Mesothelial cell of epicardium (in vitro differentiated cells): ENCODE data around the gene BMERB1. TPM values are rescaled to one million over a fixed set of nuclear protein-coding genes. Genes with fewer than 3 reads are reported as not detected.

Experiments
- DNase-seq, 2 experiments: peaks; one replicate each; pipeline ENCODE4 v3.0.0; 2021; ENCODE audit warnings: low spot score in 2 of 2; ENCODE audit not compliant: unreplicated experiment in 2 of 2
- H3K27ac Mint-ChIP-seq: 2 replicates; pipeline ENCODE4 v1.8.0; 2021; ENCODE audit warnings: mixed read lengths
- H3K27me3 Mint-ChIP-seq: 2 replicates; pipeline ENCODE4 v1.8.0; 2021; ENCODE audit warnings: low read depth, mixed read lengths
- H3K36me3 Mint-ChIP-seq: 2 replicates; pipeline ENCODE4 v1.8.0; 2021; ENCODE audit warnings: mixed read lengths
- H3K4me1 Mint-ChIP-seq: 2 replicates; pipeline ENCODE4 v1.8.0; 2021; ENCODE audit warnings: mixed read lengths
- H3K4me3 Mint-ChIP-seq: 2 replicates; pipeline ENCODE4 v1.8.0; 2021; ENCODE audit warnings: mild to moderate bottlenecking, moderate library complexity, mixed read lengths
- H3K9me3 Mint-ChIP-seq: 2 replicates; pipeline ENCODE4 v1.8.0; 2021; ENCODE audit warnings: mixed read lengths
- total RNA-seq: library from RNA; stranded (reverse); gene quantifications from 3 replicates; pipeline ENCODE4 v1.2.1, GENCODE V29; 2021
- TF ChIP-seq, protein P1 (sequence below): fragments of 200-600 bp; sonication (generic); IDR thresholded peaks from one replicate; pipeline ENCODE4 v1.5.0; 2021; ENCODE audit warnings: antibody characterized with exemption; ENCODE audit not compliant: unreplicated experiment

BMERB1 gene
- total RNA-seq, 1 donor from 2014 or later: 3.9 TPM

DNA sequence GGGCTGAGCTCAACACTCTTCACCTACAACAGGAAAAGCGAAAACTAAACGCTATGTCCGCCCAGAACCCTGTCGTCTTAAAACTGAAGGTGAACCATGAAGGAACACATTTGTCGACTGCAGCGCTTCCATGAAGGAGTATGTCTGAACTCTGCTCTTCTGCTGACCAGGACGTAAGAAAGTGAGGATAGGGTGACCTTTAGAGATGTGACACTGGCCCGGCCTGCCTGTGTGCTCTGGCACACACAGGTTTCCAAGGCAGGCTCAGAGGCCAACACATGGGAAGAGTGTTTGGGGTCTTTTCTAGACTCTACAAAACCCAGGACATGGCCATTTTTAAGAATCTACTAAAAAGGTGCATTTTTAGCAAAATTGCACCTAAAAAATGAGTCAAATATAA lies 187.5 kb downstream of the BMERB1 start:
- Mint-ChIP-seq H3K27me3 (no peaks in the 10 kb centered on the region), H3K27ac (no peak overlapping the region), H3K36me3 (peaks cover 50% of the 10 kb centered on the region), H3K4me1 (no peaks in the 10 kb centered on the region), H3K9me3 (no peaks in the 10 kb centered on the region), H3K4me3 (no peak overlapping the region)
- TF ChIP-seq, protein P1, sequence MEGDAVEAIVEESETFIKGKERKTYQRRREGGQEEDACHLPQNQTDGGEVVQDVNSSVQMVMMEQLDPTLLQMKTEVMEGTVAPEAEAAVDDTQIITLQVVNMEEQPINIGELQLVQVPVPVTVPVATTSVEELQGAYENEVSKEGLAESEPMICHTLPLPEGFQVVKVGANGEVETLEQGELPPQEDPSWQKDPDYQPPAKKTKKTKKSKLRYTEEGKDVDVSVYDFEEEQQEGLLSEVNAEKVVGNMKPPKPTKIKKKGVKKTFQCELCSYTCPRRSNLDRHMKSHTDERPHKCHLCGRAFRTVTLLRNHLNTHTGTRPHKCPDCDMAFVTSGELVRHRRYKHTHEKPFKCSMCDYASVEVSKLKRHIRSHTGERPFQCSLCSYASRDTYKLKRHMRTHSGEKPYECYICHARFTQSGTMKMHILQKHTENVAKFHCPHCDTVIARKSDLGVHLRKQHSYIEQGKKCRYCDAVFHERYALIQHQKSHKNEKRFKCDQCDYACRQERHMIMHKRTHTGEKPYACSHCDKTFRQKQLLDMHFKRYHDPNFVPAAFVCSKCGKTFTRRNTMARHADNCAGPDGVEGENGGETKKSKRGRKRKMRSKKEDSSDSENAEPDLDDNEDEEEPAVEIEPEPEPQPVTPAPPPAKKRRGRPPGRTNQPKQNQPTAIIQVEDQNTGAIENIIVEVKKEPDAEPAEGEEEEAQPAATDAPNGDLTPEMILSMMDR: no peak
- DNase-seq: no peak

DNA sequence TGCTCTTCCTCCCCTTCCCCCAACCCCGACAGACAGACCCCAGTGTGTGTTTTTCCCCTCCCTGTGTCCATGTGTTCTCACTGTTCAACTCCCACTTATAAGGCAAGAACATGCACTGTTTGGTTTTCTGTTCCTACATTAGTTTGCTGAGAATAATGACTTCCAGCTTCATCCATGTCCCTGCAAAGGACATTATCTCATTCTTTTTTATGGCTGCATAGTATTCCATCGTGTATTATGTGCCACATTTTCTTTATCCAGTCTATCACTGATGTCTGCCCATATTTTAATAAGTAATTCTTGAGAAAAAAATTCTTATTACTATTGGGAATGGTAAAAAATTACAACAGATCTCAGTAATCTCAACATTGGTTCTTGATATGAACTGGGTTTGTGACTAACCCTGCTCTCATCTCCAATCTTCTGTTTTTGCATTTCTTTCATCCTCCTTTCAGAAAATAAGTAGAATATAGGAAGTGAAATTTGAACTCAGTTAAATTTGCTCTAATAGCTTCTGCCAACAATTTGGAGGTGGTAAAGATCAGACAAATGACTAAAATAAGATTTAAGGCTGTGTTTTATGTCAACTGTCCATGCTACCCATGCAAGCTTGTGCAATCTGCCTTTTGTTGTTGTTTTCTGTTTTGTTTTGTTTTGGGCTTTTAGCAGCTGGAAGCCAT lies 197.5 kb downstream of the BMERB1 start:
- TF ChIP-seq, protein P1: no peak
- H3K4me3 Mint-ChIP-seq: no peak overlapping the region
- no peaks in the 10 kb centered on the region for H3K4me1 Mint-ChIP-seq
- H3K27me3 Mint-ChIP-seq: no peaks in the 10 kb centered on the region
- H3K27ac Mint-ChIP-seq: no peak overlapping the region
- no peak for DNase-seq
- peaks cover 41% of the 10 kb centered on the region for H3K36me3 Mint-ChIP-seq
- H3K9me3 Mint-ChIP-seq: peaks cover 3% of the 10 kb centered on the region

DNA sequence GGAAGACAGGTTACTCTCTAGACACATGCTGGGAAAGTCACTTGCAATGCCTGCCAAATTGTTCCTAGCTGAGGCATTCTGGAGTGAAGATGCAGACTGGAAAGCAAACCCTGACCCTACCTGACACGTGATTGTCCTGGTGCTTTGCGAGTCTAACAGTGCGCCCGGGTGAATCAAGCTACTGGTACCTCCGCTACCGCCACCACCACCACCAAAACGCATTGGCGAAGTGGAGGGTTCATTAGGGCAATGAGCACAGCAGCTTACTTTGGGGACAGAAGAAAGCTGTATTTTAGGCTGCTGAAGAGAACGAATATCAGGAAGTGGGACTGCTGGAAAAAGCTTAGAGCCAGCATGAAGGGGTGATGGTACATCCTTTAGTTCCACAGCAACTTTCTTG lies 201.5 kb downstream of the BMERB1 start:
- H3K27ac Mint-ChIP-seq: no peak overlapping the region
- TF ChIP-seq, protein P1: no peak
- peaks cover 50% of the 10 kb centered on the region for H3K36me3 Mint-ChIP-seq
- DNase-seq: no peak
- peaks cover 2% of the 10 kb centered on the region for H3K4me1 Mint-ChIP-seq
- H3K9me3 Mint-ChIP-seq: peaks cover 3% of the 10 kb centered on the region
- no peak overlapping the region for H3K4me3 Mint-ChIP-seq
- no peaks in the 10 kb centered on the region for H3K27me3 Mint-ChIP-seq

DNA sequence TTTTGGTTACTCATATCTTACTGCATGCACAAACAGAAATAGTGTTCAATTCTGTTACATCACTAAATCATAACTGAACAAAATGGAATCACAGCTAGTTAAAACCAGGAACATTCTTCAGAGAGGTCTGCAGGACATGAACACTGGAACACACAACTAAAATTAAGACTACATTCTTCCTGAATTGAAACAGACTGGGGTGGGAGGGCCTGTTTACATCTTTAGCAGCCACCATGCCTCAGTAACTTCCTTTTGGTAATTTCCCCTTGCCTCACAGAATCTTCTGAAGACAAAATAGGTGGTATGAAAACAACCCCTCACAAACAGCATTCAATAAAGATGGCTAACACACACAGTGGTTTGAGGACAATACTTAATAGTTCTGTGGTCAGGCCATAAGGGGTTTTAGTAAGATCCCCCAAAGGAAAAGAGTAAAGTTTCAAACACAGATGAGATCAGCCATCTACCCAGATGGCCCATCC lies 202.0 kb downstream of the BMERB1 start:
- Mint-ChIP-seq H3K4me1 (peaks cover 6% of the 10 kb centered on the region), H3K4me3 (no peak overlapping the region), H3K9me3 (peaks cover 3% of the 10 kb centered on the region), H3K36me3 (peaks cover 49% of the 10 kb centered on the region), H3K27ac (no peak overlapping the region), H3K27me3 (no peaks in the 10 kb centered on the region)
- DNase-seq: no peak
- TF ChIP-seq, protein P1: no peak

Other genes starting within 250 kb of the BMERB1 start
- gene NPIPA5, start 56.3 kb upstream of the BMERB1 start, total RNA-seq: 10.3 to 12.4 TPM (median 11.0 TPM) in 3 replicates
- 3.1 to 3.9 TPM (median 3.5 TPM) in 3 replicates for gene MPV17L, start 38.8 kb upstream of the BMERB1 start, total RNA-seq
- 76.2 to 79.1 TPM (median 76.6 TPM) in 3 replicates for gene MARF1, start 208.6 kb downstream of the BMERB1 start, total RNA-seq
- gene NDE1, start 215.7 kb downstream of the BMERB1 start, total RNA-seq: 45.9 to 48.2 TPM (median 46.8 TPM) in 3 replicates